Mucosa of stomach (tissue), 1 donor: ENCODE measurements around the gene VCP.

Experiments used
- H3K27me3 ChIP-seq: one replicate; pipeline ENCODE4 v1.7.0; 2013; ENCODE audit warnings: mild to moderate bottlenecking, low read length; ENCODE audit not compliant: control insufficient read depth, insufficient read depth
- H3K36me3 ChIP-seq: one replicate; pipeline ENCODE4 v1.7.0; 2013; ENCODE audit warnings: low read length; ENCODE audit not compliant: control insufficient read depth, insufficient read depth
- H3K4me1 ChIP-seq: one replicate; pipeline ENCODE4 v1.7.0; 2013; ENCODE audit warnings: mild to moderate bottlenecking, low read length; ENCODE audit not compliant: control insufficient read depth, insufficient read depth
- H3K4me3 ChIP-seq: one replicate; pipeline ENCODE4 v1.7.0; 2013; ENCODE audit warnings: low read length
- H3K9ac ChIP-seq: one replicate; pipeline ENCODE4 v1.7.0; 2013; ENCODE audit warnings: mild to moderate bottlenecking, low read length, moderate library complexity
- H3K9me3 ChIP-seq: one replicate; pipeline ENCODE4 v1.7.0; 2013; ENCODE audit warnings: mild to moderate bottlenecking, low read length, moderate library complexity; ENCODE audit not compliant: control insufficient read depth
- donor health status: Pancreatic carcinoma.

Gene VCP

GRCh38 chr9:35072461-35073278, at the start of gene VCP:
Gene VCP (minus strand): TSS chr9:35072625. CDS start chr9:35072353, 272 bp downstream.
- Histone ChIP-seq H3K9me3 (no peaks in the 10 kb centered on the region), H3K4me1 (peaks cover 22% of the 10 kb centered on the region), H3K4me3 (peak within 1 kb of the TSS; percentile 69), H3K27me3 (no peaks in the 10 kb centered on the region), H3K36me3 (peaks cover 6% of the 10 kb centered on the region), H3K9ac (peak within 1 kb of the TSS; percentile 96)

- Histone ChIP-seq H3K27me3 (no peaks in the 10 kb centered on the region), H3K36me3 (no peaks in the 10 kb centered on the region), H3K9me3 (no peaks in the 10 kb centered on the region), H3K4me1 (peaks cover 21% of the 10 kb centered on the region), H3K9ac (no peak overlapping the region), H3K4me3 (peak overlapping the region; percentile 91)
Observed at GRCh38 chr9:35116898-35117551, 44.6 kb upstream of the VCP start.

GRCh38 chr9:35116539-35116897, 44.1 kb upstream of the VCP start:
- no peaks in the 10 kb centered on the region for H3K36me3 ChIP-seq
- H3K9me3 ChIP-seq: no peaks in the 10 kb centered on the region
- peak overlapping the region; percentile 91 for H3K4me3 ChIP-seq
- no peaks in the 10 kb centered on the region for H3K27me3 ChIP-seq
- peak overlapping the region; percentile 11 for H3K9ac ChIP-seq
- H3K4me1 ChIP-seq: peaks cover 25% of the 10 kb centered on the region

GRCh38 chr9:35115680-35116538, 43.5 kb upstream of the VCP start, which contains the start of gene ATOSB:
Gene ATOSB (minus strand): TSS chr9:35115862. CDS start chr9:35108274, 7,588 bp downstream.
- peaks cover 27% of the 10 kb centered on the region for H3K4me1 ChIP-seq
- no peaks in the 10 kb centered on the region for H3K9me3 ChIP-seq
- H3K4me3 ChIP-seq: peak within 1 kb of the TSS; percentile 91

GRCh38 chr9:35114840-35115628, 42.6 kb upstream of the VCP start:
- H3K27me3 ChIP-seq: no peaks in the 10 kb centered on the region
- peaks cover 36% of the 10 kb centered on the region for H3K4me1 ChIP-seq
- peak overlapping the region; percentile 91 for H3K4me3 ChIP-seq
- H3K36me3 ChIP-seq: no peaks in the 10 kb centered on the region
- H3K9ac ChIP-seq: peak overlapping the region; percentile 64
- no peaks in the 10 kb centered on the region for H3K9me3 ChIP-seq

More at GRCh38 chr9:35115680-35116538, 43.5 kb upstream of the VCP start, which contains the start of gene ATOSB:
- Histone ChIP-seq H3K36me3 (no peaks in the 10 kb centered on the region), H3K27me3 (no peaks in the 10 kb centered on the region), H3K9ac (peak within 1 kb of the TSS; percentile 64)

- Histone ChIP-seq H3K9ac (peak overlapping the region; percentile 64), H3K27me3 (no peaks in the 10 kb centered on the region), H3K9me3 (no peaks in the 10 kb centered on the region), H3K4me3 (peak overlapping the region; percentile 91), H3K36me3 (no peaks in the 10 kb centered on the region), H3K4me1 (peaks cover 38% of the 10 kb centered on the region)
Observed at GRCh38 chr9:35114113-35114839, 41.9 kb upstream of the VCP start.

- Histone ChIP-seq H3K27me3 (no peaks in the 10 kb centered on the region), H3K4me1 (peaks cover 38% of the 10 kb centered on the region), H3K9me3 (no peaks in the 10 kb centered on the region), H3K4me3 (no peak overlapping the region), H3K9ac (peak overlapping the region; percentile 32), H3K36me3 (no peaks in the 10 kb centered on the region)
Observed at GRCh38 chr9:35112257-35113020, 40.0 kb upstream of the VCP start.

GRCh38 chr9:35111001-35111933, 38.8 kb upstream of the VCP start:
- Histone ChIP-seq H3K9me3 (no peaks in the 10 kb centered on the region), H3K9ac (peak overlapping the region; percentile 80), H3K27me3 (no peaks in the 10 kb centered on the region), H3K36me3 (no peaks in the 10 kb centered on the region), H3K4me3 (peak overlapping the region; percentile 5), H3K4me1 (peaks cover 38% of the 10 kb centered on the region)

GRCh38 chr9:35110327-35110761, 37.9 kb upstream of the VCP start:
- peaks cover 38% of the 10 kb centered on the region for H3K4me1 ChIP-seq
- H3K27me3 ChIP-seq: no peaks in the 10 kb centered on the region
- H3K9me3 ChIP-seq: no peaks in the 10 kb centered on the region
- H3K4me3 ChIP-seq: no peak overlapping the region
- no peaks in the 10 kb centered on the region for H3K36me3 ChIP-seq
- no peak overlapping the region for H3K9ac ChIP-seq
